Sigmoid colon (tissue), 4 donors: Measurements from ENCODE around the gene CCSER1.

ENCODE experiments used
- CTCF ChIP-seq, 4 experiments: fragments of 450-650 bp in 3 of 4; fragments of 200-600 bp in 1 of 4; IDR thresholded peaks; one replicate each; pipeline ENCODE4 v1.5.1; 2016 to 2019; ENCODE audit warnings: antibody characterized with exemption in 4 of 4, mild to moderate bottlenecking in 3 of 4, moderate library complexity in 2 of 4
- POLR2A ChIP-seq, 2 donors: fragments of 450-650 bp; IDR thresholded peaks; one replicate each; pipeline ENCODE4 v1.6.1; 2016; ENCODE audit warnings: antibody characterized with exemption in 2 of 2, mild to moderate bottlenecking in 2 of 2, moderate library complexity in 2 of 2
- POLR2AphosphoS5 ChIP-seq, 4 donors: sonication (generic); formaldehyde crosslinking; IDR thresholded peaks; one replicate each; pipeline ENCODE4 v1.6.1; 2017; ENCODE audit warnings: antibody characterized with exemption in 4 of 4

- no peak for TF ChIP-seq CTCF (IDR thresholded peaks at IDR 0.05)
- no peak for TF ChIP-seq POLR2A (IDR thresholded peaks at IDR 0.05)
- no peak for TF ChIP-seq POLR2AphosphoS5 (IDR thresholded peaks at IDR 0.05)
These were observed 1502.9 kb downstream of the CCSER1 start for GRCh38 chr4:91630054-91630453.
